BE2C (cell line): ENCODE measurements around the gene ASIC2.
"Not testable (repeated sequence)": the region's sequence is repeated elsewhere in the genome, so short reads cannot be mapped to it uniquely, and the experiment has no call there.

Experiments used
- DNase-seq: peaks from one replicate; pipeline ENCODE4 v3.0.0-alpha.2; 2020
- H3K27me3 ChIP-seq: fragments of 250-450 bp; sonication (Bioruptor Pico); 2 replicates; pipeline ENCODE4 v1.5.1; 2020; ENCODE audit warnings: mild to moderate bottlenecking
- H3K36me3 ChIP-seq: fragments of 250-450 bp; sonication (Bioruptor Pico); 2 replicates; pipeline ENCODE4 v1.5.1; 2020; ENCODE audit warnings: mild to moderate bottlenecking
- H3K4me1 ChIP-seq: fragments of 250-450 bp; sonication (Bioruptor Pico); 2 replicates; pipeline ENCODE4 v1.5.1; 2020
- H3K4me3 ChIP-seq: 2 replicates; pipeline ENCODE4 v1.5.1; 2011; ENCODE audit warnings: low read depth, low read length
- H3K9me3 ChIP-seq: fragments of 250-450 bp; sonication (Bioruptor Pico); 2 replicates; pipeline ENCODE4 v1.5.1; 2020
- TF ChIP-seq, protein P1 (sequence below): IDR thresholded peaks from 2 replicates; pipeline ENCODE4 v1.5.1; 2012; ENCODE audit warnings: mild to moderate bottlenecking, low read depth, low read length

ASIC2 gene

DNA sequence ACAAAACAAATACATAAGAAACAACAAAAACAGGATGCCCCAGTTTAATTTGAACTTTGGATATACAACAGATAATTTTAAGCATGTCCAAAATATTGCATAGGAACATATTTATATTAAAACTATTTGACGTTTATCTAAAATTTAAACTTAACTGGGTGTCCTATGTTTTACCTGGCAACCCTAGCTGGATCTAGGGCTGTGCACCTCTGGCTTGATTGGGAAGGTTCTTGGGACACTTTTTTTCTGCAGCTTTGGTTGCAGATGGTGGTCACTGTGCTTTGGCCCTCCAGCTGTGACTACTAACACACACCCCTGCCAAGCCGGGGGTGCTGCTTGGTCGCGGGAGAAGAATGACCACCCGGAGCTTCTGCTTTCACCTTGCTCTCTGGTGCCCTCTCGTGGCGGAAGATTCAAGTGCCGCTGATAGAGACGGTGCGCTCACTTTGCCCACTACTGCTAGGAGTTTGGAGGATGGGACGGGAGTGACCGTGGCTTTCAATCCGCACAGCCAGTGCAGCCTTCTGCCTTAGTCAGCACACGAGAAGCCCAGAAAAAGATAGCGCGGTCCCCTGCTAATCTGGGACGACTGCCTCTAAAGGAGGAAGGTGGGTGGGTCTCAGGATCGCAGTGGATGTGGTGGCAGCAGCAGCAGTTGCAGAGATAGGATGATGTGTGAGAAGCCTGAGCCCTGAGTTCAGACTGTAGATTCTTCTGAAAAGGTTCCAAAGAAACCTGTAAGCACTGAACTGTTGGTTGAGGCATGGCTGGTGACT lies 294.8 kb downstream of the ASIC2 start:
- no peaks in the 10 kb centered on the region for H3K4me1 ChIP-seq
- H3K4me3 ChIP-seq, result no peak overlapping the region
- DNase-seq, result peak; percentile 82
- TF ChIP-seq, protein P1, sequence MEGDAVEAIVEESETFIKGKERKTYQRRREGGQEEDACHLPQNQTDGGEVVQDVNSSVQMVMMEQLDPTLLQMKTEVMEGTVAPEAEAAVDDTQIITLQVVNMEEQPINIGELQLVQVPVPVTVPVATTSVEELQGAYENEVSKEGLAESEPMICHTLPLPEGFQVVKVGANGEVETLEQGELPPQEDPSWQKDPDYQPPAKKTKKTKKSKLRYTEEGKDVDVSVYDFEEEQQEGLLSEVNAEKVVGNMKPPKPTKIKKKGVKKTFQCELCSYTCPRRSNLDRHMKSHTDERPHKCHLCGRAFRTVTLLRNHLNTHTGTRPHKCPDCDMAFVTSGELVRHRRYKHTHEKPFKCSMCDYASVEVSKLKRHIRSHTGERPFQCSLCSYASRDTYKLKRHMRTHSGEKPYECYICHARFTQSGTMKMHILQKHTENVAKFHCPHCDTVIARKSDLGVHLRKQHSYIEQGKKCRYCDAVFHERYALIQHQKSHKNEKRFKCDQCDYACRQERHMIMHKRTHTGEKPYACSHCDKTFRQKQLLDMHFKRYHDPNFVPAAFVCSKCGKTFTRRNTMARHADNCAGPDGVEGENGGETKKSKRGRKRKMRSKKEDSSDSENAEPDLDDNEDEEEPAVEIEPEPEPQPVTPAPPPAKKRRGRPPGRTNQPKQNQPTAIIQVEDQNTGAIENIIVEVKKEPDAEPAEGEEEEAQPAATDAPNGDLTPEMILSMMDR, result peak; percentile 82
- no peaks in the 10 kb centered on the region for H3K9me3 ChIP-seq
- H3K27me3 ChIP-seq, result no peaks in the 10 kb centered on the region
- no peaks in the 10 kb centered on the region for H3K36me3 ChIP-seq

DNA sequence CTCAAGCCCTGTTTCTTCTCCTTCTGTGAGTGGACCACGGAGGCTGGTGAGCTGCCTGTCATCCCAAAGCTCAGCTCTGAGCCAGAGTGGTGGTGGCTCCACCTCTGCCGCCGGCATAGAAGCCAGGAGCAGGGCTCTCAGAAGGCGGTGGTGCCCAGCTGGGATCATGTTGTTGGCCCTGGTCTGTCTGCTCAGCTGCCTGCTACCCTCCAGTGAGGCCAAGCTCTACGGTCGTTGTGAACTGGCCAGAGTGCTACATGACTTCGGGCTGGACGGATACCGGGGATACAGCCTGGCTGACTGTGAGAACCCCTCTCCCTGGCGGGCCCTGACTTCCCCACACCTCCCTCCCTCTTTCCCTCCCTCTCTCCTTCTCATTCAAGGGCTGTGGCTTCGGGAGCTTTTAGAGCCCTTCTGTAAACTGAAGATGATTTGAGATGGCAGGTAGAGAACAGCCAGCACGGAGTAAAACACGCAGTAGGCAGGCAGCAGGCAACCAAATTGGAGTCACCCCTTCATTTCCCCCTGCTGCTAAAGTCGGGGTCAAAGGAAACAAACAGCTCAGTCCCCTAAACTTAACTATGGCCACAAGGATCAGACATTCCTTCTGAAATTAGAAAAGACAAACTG lies 297.6 kb downstream of the ASIC2 start:
- no peaks in the 10 kb centered on the region for H3K36me3 ChIP-seq
- TF ChIP-seq, protein P1, result no peak
- no peaks in the 10 kb centered on the region for H3K27me3 ChIP-seq
- no peaks in the 10 kb centered on the region for H3K9me3 ChIP-seq
- H3K4me1 ChIP-seq, result no peaks in the 10 kb centered on the region
- no peak overlapping the region for H3K4me3 ChIP-seq
- no peak for DNase-seq

DNA sequence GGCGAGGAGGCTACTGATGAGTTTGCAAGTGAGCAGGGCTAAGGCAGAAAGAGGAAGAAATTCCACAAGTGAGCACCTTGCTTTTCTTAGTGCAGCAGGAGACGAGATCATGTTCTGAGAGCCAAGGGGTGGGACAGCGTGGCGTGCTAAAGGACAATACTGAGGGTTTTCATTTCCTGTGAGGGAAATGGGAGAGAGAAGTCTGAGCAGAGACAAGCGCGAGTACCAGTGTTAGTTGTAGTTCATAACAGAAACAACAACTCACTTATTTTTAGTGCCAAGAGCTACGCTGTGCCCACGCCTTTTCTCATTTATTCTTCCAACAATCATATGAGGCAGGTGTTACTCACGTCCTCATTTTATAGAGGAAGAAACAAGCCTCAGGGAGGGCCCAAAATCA lies 299.1 kb downstream of the ASIC2 start:
- Histone ChIP-seq H3K4me1 (no peaks in the 10 kb centered on the region), H3K36me3 (no peaks in the 10 kb centered on the region), H3K4me3 (no peak overlapping the region), H3K9me3 (no peaks in the 10 kb centered on the region), H3K27me3 (no peaks in the 10 kb centered on the region)
- TF ChIP-seq, protein P1, result no peak
- no peak for DNase-seq

DNA sequence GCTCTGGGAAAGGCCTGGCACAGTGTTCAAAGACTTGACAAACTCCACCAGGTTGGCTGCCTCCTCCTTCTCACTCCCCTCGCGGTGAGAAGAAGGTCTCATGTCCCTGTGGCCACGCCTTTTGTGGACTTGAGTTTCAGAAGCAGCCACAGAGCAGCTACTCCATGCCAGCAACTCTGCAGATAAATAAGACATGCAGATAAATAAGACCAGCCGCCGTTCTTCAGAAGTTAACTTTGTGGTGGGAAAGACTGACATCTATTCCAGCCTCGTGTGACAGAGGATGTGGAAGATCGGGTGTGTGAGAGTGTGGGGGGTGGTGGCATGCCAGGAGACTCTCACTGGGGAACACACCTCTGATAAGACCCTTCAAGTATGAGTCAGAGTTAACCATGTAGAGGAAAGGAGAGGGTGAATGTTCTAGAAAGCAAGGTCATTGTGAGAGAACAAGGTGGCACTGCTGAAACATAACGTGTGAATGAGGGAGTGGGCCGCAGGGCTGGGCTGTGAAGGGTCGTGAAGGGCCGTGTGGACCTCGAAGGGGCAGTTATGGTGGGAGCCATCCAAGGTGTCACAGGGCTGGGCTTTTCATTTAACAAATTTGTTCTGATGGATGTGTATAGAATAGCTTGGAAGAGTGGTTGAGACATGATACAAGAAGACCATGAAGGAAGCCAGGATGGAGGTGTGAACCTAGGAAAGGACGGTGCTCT lies 300.6 kb downstream of the ASIC2 start:
- TF ChIP-seq, protein P1, result no peak
- H3K4me3 ChIP-seq, result no peak overlapping the region
- DNase-seq, result no peak
- no peaks in the 10 kb centered on the region for H3K27me3 ChIP-seq
- no peaks in the 10 kb centered on the region for H3K4me1 ChIP-seq
- no peaks in the 10 kb centered on the region for H3K9me3 ChIP-seq
- H3K36me3 ChIP-seq, result no peaks in the 10 kb centered on the region

DNA sequence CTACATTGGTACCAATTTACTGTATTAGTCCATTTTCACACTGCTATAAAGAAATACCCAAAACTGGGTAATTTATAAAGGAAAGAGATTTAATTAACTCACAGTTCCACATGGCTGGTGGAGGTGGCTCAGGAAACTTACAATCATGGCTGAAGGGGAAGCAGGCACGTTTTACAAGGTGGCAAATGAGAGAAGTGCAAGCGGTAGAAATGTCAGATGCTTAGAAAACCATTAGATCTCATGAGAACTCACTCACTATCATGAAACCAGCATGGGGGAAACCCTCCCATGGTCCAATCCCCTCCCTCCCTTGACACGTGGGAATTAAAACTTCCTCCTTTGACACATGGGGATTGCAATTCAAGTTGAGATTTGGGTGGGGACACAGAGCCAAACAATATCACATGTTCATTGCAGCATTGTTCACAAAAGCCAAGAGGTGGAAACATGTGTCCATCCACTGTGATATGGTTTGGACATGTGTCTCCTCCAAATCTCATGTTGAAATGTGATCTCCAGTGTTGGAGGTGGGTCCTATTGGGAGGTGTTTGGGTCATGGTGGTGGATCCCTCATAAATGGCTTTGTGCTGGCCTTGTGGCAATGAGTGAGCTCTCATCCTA lies 304.5 kb downstream of the ASIC2 start:
- TF ChIP-seq, protein P1, result no peak
- Histone ChIP-seq H3K4me3 (no peak overlapping the region), H3K27me3 (no peaks in the 10 kb centered on the region), H3K36me3 (no peaks in the 10 kb centered on the region), H3K4me1 (no peaks in the 10 kb centered on the region), H3K9me3 (no peaks in the 10 kb centered on the region)
- no peak for DNase-seq

DNA sequence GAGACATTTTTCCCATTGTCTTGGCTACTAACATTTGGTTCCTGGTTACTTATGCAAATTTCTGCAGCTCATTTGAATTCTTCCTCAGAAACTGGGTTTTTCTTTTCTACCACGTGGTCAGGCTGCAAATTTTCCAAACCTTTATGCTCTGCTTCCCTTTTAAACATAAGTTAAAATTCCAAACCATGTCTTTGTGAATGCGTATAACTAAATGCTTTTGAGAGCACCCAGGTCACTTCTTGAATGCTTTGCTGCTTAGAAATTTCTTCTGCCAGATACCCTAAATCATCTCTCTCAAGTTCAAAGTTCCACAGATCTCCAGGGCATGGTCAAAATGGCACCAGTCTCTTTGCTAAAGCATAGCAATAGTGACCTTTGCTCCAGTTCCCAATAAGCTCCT lies 305.2 kb downstream of the ASIC2 start:
- H3K4me1 ChIP-seq, DNase-seq, H3K27me3 ChIP-seq, H3K36me3 ChIP-seq, H3K4me3 ChIP-seq, H3K9me3 ChIP-seq: not testable (repeated sequence)

DNA sequence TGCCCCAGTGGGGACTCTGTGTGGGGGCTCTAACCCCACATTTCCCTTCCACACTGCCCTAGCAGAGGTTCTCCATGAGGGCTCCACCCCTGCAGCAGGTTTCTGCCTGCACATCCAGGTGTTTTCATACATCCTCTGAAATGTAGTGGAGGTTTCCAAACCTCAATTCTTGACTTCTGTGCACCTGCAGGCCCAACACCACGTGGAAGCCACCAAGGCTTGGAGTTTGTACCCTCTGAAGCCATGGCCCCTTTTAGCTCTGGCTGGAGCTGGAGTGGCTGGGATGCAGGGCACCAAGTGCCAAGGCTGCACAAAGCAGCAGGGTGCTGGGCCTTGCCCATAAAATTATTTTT lies 305.7 kb downstream of the ASIC2 start:
- H3K4me3 ChIP-seq, H3K9me3 ChIP-seq, H3K4me1 ChIP-seq, H3K36me3 ChIP-seq, H3K27me3 ChIP-seq, DNase-seq: not testable (repeated sequence)
